Smooth muscle cell (in vitro differentiated cells): ENCODE data around the gene NPC2. TPM values are rescaled to one million over a fixed set of nuclear protein-coding genes. Genes with fewer than 3 reads are reported as not detected.

Experiments used
- DNase-seq: peaks from one replicate; lab custom pipeline; 2025; ENCODE audit not compliant: unreplicated experiment; lab: John Stamatoyannopoulos, UW
- H2AFZ ChIP-seq: fragments of 200-600 bp; sonication (generic); 2 replicates; pipeline ENCODE4 v1.6.0; 2016; ENCODE audit warnings: antibody characterized with exemption, low read depth, mild to moderate bottlenecking
- H3F3A ChIP-seq: fragments of 200-600 bp; sonication (generic); 2 replicates; pipeline ENCODE4 v1.6.0; 2017; ENCODE audit warnings: antibody characterized with exemption, low read depth
- H3K27ac ChIP-seq: fragments of 200-600 bp; sonication (generic); 2 replicates; pipeline ENCODE4 v1.5.1; 2016; ENCODE audit warnings: low read depth, mild to moderate bottlenecking
- H3K27me3 ChIP-seq: fragments of 200-600 bp; sonication (generic); 2 replicates; pipeline ENCODE4 v1.6.1; 2016; ENCODE audit warnings: low read depth, mild to moderate bottlenecking
- H3K36me3 ChIP-seq: fragments of 200-600 bp; sonication (generic); 2 replicates; pipeline ENCODE4 v1.5.1; 2016; ENCODE audit warnings: low read depth
- H3K4me1 ChIP-seq: fragments of 200-600 bp; sonication (generic); 2 replicates; pipeline ENCODE4 v1.5.1; 2016; ENCODE audit warnings: low read depth
- H3K4me2 ChIP-seq: fragments of 200-600 bp; sonication (generic); 2 replicates; pipeline ENCODE4 v1.6.0; 2016; ENCODE audit warnings: mild to moderate bottlenecking
- H3K4me3 ChIP-seq: fragments of 200-600 bp; sonication (generic); 2 replicates; pipeline ENCODE4 v1.5.1; 2016; ENCODE audit warnings: mild to moderate bottlenecking
- H3K79me2 ChIP-seq: fragments of 200-600 bp; sonication (generic); 2 replicates; pipeline ENCODE4 v1.6.0; 2016; ENCODE audit warnings: low read depth, mild to moderate bottlenecking
- H3K9ac ChIP-seq: fragments of 200-600 bp; sonication (generic); 2 replicates; pipeline ENCODE4 v1.6.0; 2016; ENCODE audit warnings: low read depth
- H3K9me3 ChIP-seq: fragments of 200-600 bp; sonication (generic); replicated peaks from 2 replicates; pipeline ENCODE4 v1.5.1; 2016; ENCODE audit warnings: low read depth
- H4K20me1 ChIP-seq: fragments of 200-600 bp; sonication (generic); 2 replicates; pipeline ENCODE4 v1.6.0; 2016; ENCODE audit warnings: low read depth
- WGBS: methylation state at CpG from one replicate; pipeline ENCODE4 v1.1.7; 2016; ENCODE audit warnings: low lambda C conversion rate; 5-methylcytosine and 5-hydroxymethylcytosine counted together
- polyA plus RNA-seq: library from polyadenylated mRNA; unstranded; fragments of >200 nt; fragmentation: Nextera tagmentation; extraction: Ambion mirVana; gene quantifications from 2 replicates; pipeline ENCODE4 v1.2.1, GENCODE V29; 2016
- total RNA-seq: library from RNA; depleted of rRNA; stranded (reverse); fragments of >200 nt; gene quantifications from 2 replicates; pipeline ENCODE4 v1.2.3, GENCODE V29; 2014
- TF ChIP-seq, protein P1 (sequence below): fragments of 200-600 bp; sonication (generic); IDR thresholded peaks from 2 replicates; pipeline ENCODE4 v1.5.1; 2017; ENCODE audit warnings: borderline replicate concordance, mild to moderate bottlenecking, antibody characterized with exemption; ENCODE audit not compliant: insufficient read depth, poor library complexity, severe bottlenecking

NPC2 gene
- total and polyA plus RNA-seq, 2 experiments from 2014 or later, result 137 to 496 TPM

DNA sequence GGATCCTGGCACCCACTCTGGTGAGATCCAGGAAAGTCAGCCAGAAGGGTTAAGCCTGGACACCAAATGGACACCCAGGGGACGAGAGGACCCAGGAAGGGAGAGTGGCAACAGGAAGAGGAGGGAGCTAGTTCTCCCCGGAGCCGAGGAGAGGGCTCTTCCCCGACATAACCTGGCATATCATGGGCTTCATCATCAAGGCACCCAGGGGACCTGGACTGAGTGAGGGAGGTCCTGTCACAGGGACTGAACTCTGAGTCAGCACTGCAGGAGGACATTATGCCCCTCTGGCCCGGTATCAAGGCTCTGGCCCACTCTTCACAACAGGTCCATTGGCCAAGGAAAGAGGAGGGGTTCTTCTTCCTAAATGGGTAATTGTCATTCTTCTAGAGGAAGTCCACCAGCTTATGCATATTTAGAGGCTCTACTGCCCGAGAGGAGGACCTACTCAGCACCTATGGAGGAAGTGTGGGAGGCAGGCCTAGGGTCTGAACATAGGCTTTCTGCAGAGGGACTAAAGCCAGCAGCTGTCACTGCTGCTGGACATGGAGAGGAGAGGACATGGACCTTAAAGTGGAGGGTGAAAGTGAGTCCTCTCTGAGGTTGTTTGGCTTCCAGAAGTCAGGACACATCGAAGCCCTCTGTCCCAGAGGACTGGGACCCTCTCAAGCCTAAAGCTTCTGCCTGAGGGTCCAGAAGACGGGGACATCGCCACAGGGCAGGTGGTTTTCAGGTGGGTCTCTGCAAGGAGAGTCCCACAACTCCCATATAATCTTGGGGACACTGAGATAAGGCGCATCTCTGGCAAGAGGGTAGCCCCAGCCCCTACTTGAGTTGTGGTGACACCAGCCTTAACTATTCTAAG, 19.1 kb upstream of the NPC2 start:
- TF ChIP-seq, protein P1, sequence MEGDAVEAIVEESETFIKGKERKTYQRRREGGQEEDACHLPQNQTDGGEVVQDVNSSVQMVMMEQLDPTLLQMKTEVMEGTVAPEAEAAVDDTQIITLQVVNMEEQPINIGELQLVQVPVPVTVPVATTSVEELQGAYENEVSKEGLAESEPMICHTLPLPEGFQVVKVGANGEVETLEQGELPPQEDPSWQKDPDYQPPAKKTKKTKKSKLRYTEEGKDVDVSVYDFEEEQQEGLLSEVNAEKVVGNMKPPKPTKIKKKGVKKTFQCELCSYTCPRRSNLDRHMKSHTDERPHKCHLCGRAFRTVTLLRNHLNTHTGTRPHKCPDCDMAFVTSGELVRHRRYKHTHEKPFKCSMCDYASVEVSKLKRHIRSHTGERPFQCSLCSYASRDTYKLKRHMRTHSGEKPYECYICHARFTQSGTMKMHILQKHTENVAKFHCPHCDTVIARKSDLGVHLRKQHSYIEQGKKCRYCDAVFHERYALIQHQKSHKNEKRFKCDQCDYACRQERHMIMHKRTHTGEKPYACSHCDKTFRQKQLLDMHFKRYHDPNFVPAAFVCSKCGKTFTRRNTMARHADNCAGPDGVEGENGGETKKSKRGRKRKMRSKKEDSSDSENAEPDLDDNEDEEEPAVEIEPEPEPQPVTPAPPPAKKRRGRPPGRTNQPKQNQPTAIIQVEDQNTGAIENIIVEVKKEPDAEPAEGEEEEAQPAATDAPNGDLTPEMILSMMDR, result no peak
- Histone ChIP-seq H3K9ac (no peak overlapping the region), H3F3A (no peaks in the 10 kb centered on the region), H3K27ac (no peak overlapping the region), H3K4me2 (no peak overlapping the region), H3K4me1 (peaks cover 7% of the 10 kb centered on the region), H2AFZ (no peak overlapping the region), H3K27me3 (no peaks in the 10 kb centered on the region), H3K79me2 (no peaks in the 10 kb centered on the region), H3K4me3 (no peak overlapping the region), H3K9me3 (no peaks in the 10 kb centered on the region), H4K20me1 (no peaks in the 10 kb centered on the region), H3K36me3 (peaks cover 5% of the 10 kb centered on the region)
- no peak for DNase-seq
- WGBS, result 91% methylated on average over 10 of the region's 10 CpGs

DNA sequence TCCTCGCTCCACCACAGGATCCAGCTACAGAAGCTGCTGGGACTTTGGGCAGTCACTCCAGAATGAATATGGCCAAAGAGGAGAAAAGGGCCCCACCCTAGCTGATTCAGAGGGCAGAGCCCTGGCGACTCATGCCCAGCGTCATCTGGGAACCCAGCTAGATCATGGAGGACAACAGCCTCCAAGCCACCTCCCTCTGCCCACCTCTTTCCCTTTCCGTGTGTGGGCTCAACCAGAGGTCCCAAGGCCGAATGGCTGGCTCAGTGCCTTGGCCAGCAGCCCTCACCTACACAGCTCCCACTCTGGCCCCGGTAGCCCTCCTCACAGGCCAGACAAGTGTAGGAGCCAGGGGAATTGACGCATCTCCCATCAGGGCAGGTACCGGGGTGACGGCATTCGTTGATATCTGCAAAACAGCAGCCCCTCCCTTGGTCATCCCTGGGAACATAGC, 17.9 kb upstream of the NPC2 start:
- Histone ChIP-seq H3K27ac (no peak overlapping the region), H3K4me3 (no peak overlapping the region), H3K27me3 (no peaks in the 10 kb centered on the region), H3K4me1 (peaks cover 7% of the 10 kb centered on the region), H3K79me2 (no peaks in the 10 kb centered on the region), H3F3A (no peaks in the 10 kb centered on the region), H3K36me3 (peaks cover 5% of the 10 kb centered on the region), H3K9me3 (no peaks in the 10 kb centered on the region), H3K9ac (no peak overlapping the region), H3K4me2 (no peak overlapping the region), H4K20me1 (no peaks in the 10 kb centered on the region), H2AFZ (no peak overlapping the region)
- TF ChIP-seq, protein P1, result no peak
- DNase-seq, result no peak
- 85% methylated on average over 10 of the region's 10 CpGs for WGBS

DNA sequence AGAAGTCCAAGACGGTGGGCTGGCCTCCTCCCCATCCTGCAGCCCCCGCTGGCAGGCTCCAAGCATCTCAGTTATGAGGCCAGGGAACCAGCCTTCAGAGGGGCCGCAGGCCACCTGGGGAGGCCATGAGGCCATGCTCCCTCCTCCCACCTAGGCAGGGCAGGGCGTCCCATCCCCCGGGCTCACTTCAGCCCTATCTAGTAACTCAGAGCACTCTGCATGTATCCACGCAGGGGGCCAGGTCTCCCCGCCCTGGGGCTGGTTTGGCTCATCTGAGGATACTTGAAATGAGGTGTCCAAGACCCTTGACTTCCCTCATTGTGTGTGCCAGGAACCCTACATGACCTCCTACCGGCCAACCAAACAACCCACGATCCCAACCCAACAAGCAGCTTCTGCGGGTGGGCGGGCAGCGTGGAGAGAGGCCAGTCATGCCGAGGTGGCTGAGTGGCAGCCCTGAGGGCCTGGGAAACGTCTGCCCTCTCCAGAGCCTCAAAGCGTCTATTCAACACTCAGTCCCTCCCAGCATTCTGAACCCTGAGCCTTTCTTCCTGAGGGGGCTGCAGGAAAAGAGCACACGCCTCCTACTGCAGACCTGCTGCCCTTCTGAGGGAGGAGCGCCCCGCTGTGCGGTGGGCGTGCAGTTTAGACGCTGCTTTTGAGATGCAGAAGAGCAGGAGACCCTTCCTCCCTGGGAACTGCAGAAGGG, 17.3 kb upstream of the NPC2 start:
- H3K9ac ChIP-seq, result no peak overlapping the region
- no peak overlapping the region for H3K4me2 ChIP-seq
- DNase-seq, result no peak
- no peaks in the 10 kb centered on the region for H3K9me3 ChIP-seq
- no peak overlapping the region for H3K4me3 ChIP-seq
- TF ChIP-seq, protein P1, result no peak
- H4K20me1 ChIP-seq, result no peaks in the 10 kb centered on the region
- no peaks in the 10 kb centered on the region for H3K79me2 ChIP-seq
- H3K27ac ChIP-seq, result no peak overlapping the region
- H3K36me3 ChIP-seq, result peaks cover 5% of the 10 kb centered on the region
- WGBS, result 69% methylated on average over 21 of the region's 21 CpGs
- peaks cover 7% of the 10 kb centered on the region for H3K4me1 ChIP-seq
- no peaks in the 10 kb centered on the region for H3F3A ChIP-seq
- no peak overlapping the region for H2AFZ ChIP-seq
- H3K27me3 ChIP-seq, result no peaks in the 10 kb centered on the region
